IMR-90 (cell line): Measurements from ENCODE around the gene MGAT5B. TPM values are rescaled to one million over a fixed set of nuclear protein-coding genes. Genes with fewer than 3 reads are reported as not detected.

Source experiments
- ATAC-seq: fragments of 200-7000 bp; cut with Tn5 transposase; 2 replicates; pipeline ENCODE4 v1.9.1; 2020; ENCODE audit warnings: low read depth, mild to moderate bottlenecking, moderate library complexity
- BruUV-seq: library from RNA; stranded (reverse); fragments of 400-500 nt; replicated peaks from 2 replicates; lab custom pipeline; 2021; lab: Mats Ljungman, UMichigan
- CTCF ChIA-PET: fragments of 300-600 bp; formaldehyde crosslinking; extraction: SDS; loops from one replicate; lab custom pipeline; 2021; ENCODE audit warnings: antibody characterized with exemption; lab: Yijun Ruan, JAX
- POLR2A ChIA-PET: fragments of 300-600 bp; sonication (Branson Sonifier 250); formaldehyde crosslinking; loops from one replicate; lab custom pipeline; 2022; ENCODE audit warnings: antibody characterized with exemption; ENCODE audit not compliant: unreplicated experiment; lab: Charles Lee
- DNase-seq: peaks from one replicate; pipeline ENCODE4 v3.0.0; 2013
- H2AFZ ChIP-seq: replicated peaks from 2 replicates; pipeline ENCODE3; 2013; ENCODE audit warnings: low read length, mild to moderate bottlenecking; ENCODE audit not compliant: poor library complexity
- H2AK5ac ChIP-seq: 2 replicates; pipeline ENCODE4 v1.6.1; 2013; ENCODE audit warnings: low read depth, low read length, inconsistent platforms
- H2AK9ac ChIP-seq: replicated peaks from 2 replicates; pipeline ENCODE3; 2013; ENCODE audit warnings: mild to moderate bottlenecking, low read depth, low read length, moderate library complexity; ENCODE audit not compliant: poor library complexity
- H2BK120ac ChIP-seq: 2 replicates; pipeline ENCODE4 v1.6.1; 2013; ENCODE audit warnings: low read depth, low read length, inconsistent platforms
- H2BK15ac ChIP-seq: 3 replicates; pipeline ENCODE4 v1.6.1; 2013; ENCODE audit warnings: low read depth, low read length, inconsistent platforms
- H2BK20ac ChIP-seq: 2 replicates; pipeline ENCODE4 v1.6.1; 2013; ENCODE audit warnings: low read depth, mild to moderate bottlenecking, inconsistent platforms, low read length, moderate library complexity
- H2BK5ac ChIP-seq: 2 replicates; pipeline ENCODE4 v1.6.1; 2013; ENCODE audit warnings: mild to moderate bottlenecking, low read depth, low read length, inconsistent platforms; ENCODE audit not compliant: poor library complexity, severe bottlenecking
- H3K14ac ChIP-seq: replicated peaks from 2 replicates; pipeline ENCODE4 v1.6.1; 2013; ENCODE audit warnings: low read depth, low read length, inconsistent platforms
- H3K18ac ChIP-seq: 2 replicates; pipeline ENCODE4 v1.6.1; 2013; ENCODE audit warnings: low read depth, low read length, control low read depth
- H3K23ac ChIP-seq: 2 replicates; pipeline ENCODE4 v1.6.1; 2013; ENCODE audit warnings: low read depth, low read length, inconsistent platforms
- H3K27ac ChIP-seq: 2 replicates; pipeline ENCODE4 v1.5.1; 2013; ENCODE audit warnings: mild to moderate bottlenecking, control low read depth, low read length; ENCODE audit not compliant: insufficient read depth
- H3K27me3 ChIP-seq: 2 replicates; pipeline ENCODE4 v1.6.1; 2013; ENCODE audit warnings: low read length; ENCODE audit not compliant: control insufficient read depth, insufficient read depth
- H3K36me3 ChIP-seq: 2 replicates; pipeline ENCODE4 v1.6.1; 2013; ENCODE audit warnings: low read length, mixed read lengths; ENCODE audit not compliant: control insufficient read depth, insufficient read depth
- H3K4ac ChIP-seq: 2 replicates; pipeline ENCODE4 v1.6.1; 2013; ENCODE audit warnings: low read depth, low read length, inconsistent platforms
- H3K4me1 ChIP-seq: 2 replicates; pipeline ENCODE4 v1.6.1; 2013; ENCODE audit warnings: low read length, mixed read lengths; ENCODE audit not compliant: control insufficient read depth, insufficient read depth
- H3K4me2 ChIP-seq: 2 replicates; pipeline ENCODE4 v1.6.1; 2013; ENCODE audit warnings: low read depth, mild to moderate bottlenecking, control low read depth, low read length, moderate library complexity
- H3K4me3 ChIP-seq: 2 replicates; pipeline ENCODE4 v1.5.1; 2013; ENCODE audit warnings: low read depth, mild to moderate bottlenecking, control low read depth, low read length, moderate library complexity; ENCODE audit not compliant: insufficient read depth
- H3K56ac ChIP-seq: 2 replicates; pipeline ENCODE4 v1.6.1; 2013; ENCODE audit warnings: low read length, inconsistent platforms; ENCODE audit not compliant: insufficient read depth; ENCODE audit errors: extremely low read depth
- H3K79me1 ChIP-seq, 2 experiments: 2 replicates each; pipeline ENCODE4 v1.6.1; 2013; ENCODE audit warnings: low read length in 2 of 2, inconsistent platforms in 1 of 2, low read depth in 1 of 2
- H3K9ac ChIP-seq: 2 replicates; pipeline ENCODE4 v1.6.1; 2013; ENCODE audit warnings: low read depth, low read length, control low read depth
- H3K9me1 ChIP-seq: 2 replicates; pipeline ENCODE4 v1.6.1; 2013; ENCODE audit warnings: low read length, inconsistent platforms; ENCODE audit not compliant: insufficient read depth
- H3K9me3 ChIP-seq: 2 replicates; pipeline ENCODE4 v1.6.1; 2013; ENCODE audit warnings: low read length; ENCODE audit not compliant: control insufficient read depth, insufficient read depth
- H4K20me1 ChIP-seq: 2 replicates; pipeline ENCODE4 v1.6.1; 2013; ENCODE audit warnings: low read length, inconsistent platforms; ENCODE audit not compliant: insufficient read depth
- H4K5ac ChIP-seq: 2 replicates; pipeline ENCODE4 v1.6.1; 2013; ENCODE audit warnings: mild to moderate bottlenecking, low read depth, low read length, control low read depth
- H4K8ac ChIP-seq, 2 experiments: 2 replicates each; pipeline ENCODE4 v1.6.1; 2013; ENCODE audit warnings: low read depth in 2 of 2, low read length in 2 of 2, control low read depth in 1 of 2, inconsistent platforms in 1 of 2
- H4K91ac ChIP-seq: 2 replicates; pipeline ENCODE4 v1.6.1; 2013; ENCODE audit warnings: low read depth, low read length, inconsistent platforms; ENCODE audit not compliant: insufficient read depth
- BHLHE40 ChIP-seq: fragments of 150-350 bp; IDR thresholded peaks from 2 replicates; pipeline ENCODE4 v1.6.1; 2016; ENCODE audit warnings: mild to moderate bottlenecking, low read depth, low read length
- CEBPB ChIP-seq: IDR thresholded peaks from 2 replicates; pipeline ENCODE4 v1.6.1; 2012; ENCODE audit warnings: low read depth, low read length, improper control_type of control experiment
- CHD1 ChIP-seq: IDR thresholded peaks from 2 replicates; pipeline ENCODE4 v1.6.1; 2012; ENCODE audit warnings: low read depth, low read length, improper control_type of control experiment
- CTCF ChIP-seq: conservative IDR thresholded peaks from 2 replicates; pipeline ENCODE4 v1.5.1; 2012; ENCODE audit warnings: mild to moderate bottlenecking, low read depth, low read length, improper control_type of control experiment
- ELK1 ChIP-seq: fragments of 150-350 bp; IDR thresholded peaks from 2 replicates; pipeline ENCODE4 v1.6.1; 2016; ENCODE audit warnings: low read depth, mild to moderate bottlenecking, low read length, moderate library complexity, borderline replicate concordance
- FOS ChIP-seq: fragments of 150-350 bp; IDR thresholded peaks from 2 replicates; pipeline ENCODE4 v1.6.1; 2016; ENCODE audit warnings: low read depth, low read length
- MAFK ChIP-seq: IDR thresholded peaks from 2 replicates; pipeline ENCODE4 v1.6.1; 2012; ENCODE audit warnings: low read depth, low read length, improper control_type of control experiment
- MAZ ChIP-seq: IDR thresholded peaks from 2 replicates; pipeline ENCODE4 v1.6.1; 2012; ENCODE audit warnings: low read depth, mild to moderate bottlenecking, low read length, improper control_type of control experiment, moderate library complexity, borderline replicate concordance
- MXI1 ChIP-seq: IDR thresholded peaks from 2 replicates; pipeline ENCODE4 v1.6.1; 2012; ENCODE audit warnings: low read depth, mild to moderate bottlenecking, low read length, moderate library complexity, borderline replicate concordance
- NFE2L2 ChIP-seq: fragments of 150-350 bp; IDR thresholded peaks from 2 replicates; pipeline ENCODE4 v1.6.1; 2016; ENCODE audit warnings: low read depth, mild to moderate bottlenecking, low read length
- POLR2A ChIP-seq: IDR thresholded peaks from 2 replicates; pipeline ENCODE4 v1.6.1; 2012; ENCODE audit warnings: mild to moderate bottlenecking, low read depth, low read length
- RAD21 ChIP-seq: IDR thresholded peaks from 2 replicates; pipeline ENCODE4 v1.6.1; 2012; ENCODE audit warnings: low read length, improper control_type of control experiment
- RCOR1 ChIP-seq: IDR thresholded peaks from 2 replicates; pipeline ENCODE4 v1.6.1; 2012; ENCODE audit warnings: mild to moderate bottlenecking, low read length, improper control_type of control experiment; ENCODE audit not compliant: insufficient replicate concordance
- RFX5 ChIP-seq: IDR thresholded peaks from 2 replicates; pipeline ENCODE4 v1.8.0; 2012; ENCODE audit warnings: low read depth, mild to moderate bottlenecking, low read length, moderate library complexity
- SMC3 ChIP-seq: fragments of 150-350 bp; IDR thresholded peaks from 2 replicates; pipeline ENCODE4 v1.6.1; 2016; ENCODE audit warnings: low read depth, mild to moderate bottlenecking, antibody characterized with exemption, low read length, moderate library complexity
- USF2 ChIP-seq: fragments of 150-350 bp; IDR thresholded peaks from 2 replicates; pipeline ENCODE4 v1.6.1; 2017; ENCODE audit warnings: mild to moderate bottlenecking, antibody characterized with exemption, low read length, low read depth
- WGBS, 2 experiments: methylation state at CpG; one replicate each; pipeline versions ENCODE4 v1.1.5 to v1.1.7; 2013; ENCODE audit warnings: missing lambda C conversion rate in 2 of 2; ENCODE audit not compliant: insufficient read length in 1 of 2; ENCODE audit errors: extremely low coverage in 2 of 2; 5-methylcytosine and 5-hydroxymethylcytosine counted together
- dilution Hi-C: fragments of 300-500 bp; cut with HindIII; formaldehyde crosslinking; loops from one replicate; pipeline ENCODE4 v1.14.3; 2018; ENCODE audit warnings: low sequenced_read_pairs; ENCODE audit not compliant: unreplicated experiment
- in situ Hi-C: fragments of 300-500 bp; cut with MboI; formaldehyde crosslinking; loops from 3 replicates; pipeline ENCODE4 v1.14.3; 2019; ENCODE audit warnings: low sequenced_read_pairs, inconsistent platforms, mixed read lengths
- intact Hi-C: fragments of 100-400 bp; cut with micrococcal nuclease; formaldehyde crosslinking; loops from 2 replicates; pipeline ENCODE4 v1.10.0; 2022
- polyA plus RNA-seq, 3 experiments: library from polyadenylated mRNA; depleted of rRNA; stranded (reverse); fragments of >200 nt; gene quantifications; 2 replicates each; pipeline ENCODE4 v1.2.3, GENCODE V29; 2012; ENCODE audit warnings: low replicate concordance in 1 of 3
- total RNA-seq: library from RNA; depleted of rRNA; stranded (reverse); fragments of >200 nt; gene quantifications from 2 replicates; pipeline ENCODE4 v1.2.3, GENCODE V29; 2012

MGAT5B gene
- total and polyA plus RNA-seq, 2 of the 4 experiments (the other 2 are of a cell fraction): 0.54 to 2.0 TPM

- Histone ChIP-seq H2BK20ac (peak overlapping the region; percentile 23; the same call in 1 of the 2 replicates), H2BK120ac (peak overlapping the region; percentile 14; the same call in 1 of the 2 replicates), H3K27me3 (peaks cover 20% of the 10 kb centered on the region), H2AK5ac (no peak overlapping the region), H2AFZ (no peak overlapping the region), H3K18ac (no peak overlapping the region), H3K79me1 (peaks cover 0 to 7% of the 10 kb centered on the region in 2 experiments; a peak in 1 of 4 replicates), H3K9ac (no peak overlapping the region), H4K91ac (no peak overlapping the region), H2BK15ac (no peak overlapping the region), H3K4me3 (no peak overlapping the region), H4K20me1 (0 out of 2 replicates have a peak, but pooled peaks cover 2% of the 10 kb centered on the region), H2BK5ac (no peak overlapping the region), H2AK9ac (peak overlapping the region; percentile 61), H3K36me3 (no peaks in the 10 kb centered on the region), H3K9me3 (no peaks in the 10 kb centered on the region), H3K56ac (no peak overlapping the region), H3K9me1 (0 out of 2 replicates have a peak, but pooled peaks cover 9% of the 10 kb centered on the region), H3K4me1 (peaks cover 12% of the 10 kb centered on the region), H4K5ac (no peak overlapping the region), H3K27ac (no peak overlapping the region), H3K4ac (no peak overlapping the region), H4K8ac (no peak overlapping the region), H3K14ac (no peak overlapping the region), H3K4me2 (no peak overlapping the region), H3K23ac (no peak overlapping the region)
- ATAC-seq (no peak), DNase-seq (no peak)
- WGBS, 2 experiments: no CpG with 5 or more reads among the region's 5 CpGs
- BruUV-seq: no TSS peak
- dilution Hi-C loops: no loop called here
- in situ Hi-C loops: loop anchor here (5.0 to 25.0 kb wide), 2 partner anchors 196 to 371 kb away; no protein-coding TSS in a partner anchor
- intact Hi-C loops: loop anchor here (5.0 kb wide), 1 partner anchor 381 kb away; no protein-coding TSS in a partner anchor
- TF ChIP-seq ELK1 (no peak), MAFK (no peak), USF2 (no peak), FOS (no peak), MXI1 (no peak), CHD1 (no peak), CEBPB (no peak), POLR2A (no peak), RCOR1 (no peak), CTCF (no peak), BHLHE40 (no peak), RAD21 (no peak), MAZ (no peak), RFX5 (no peak), SMC3 (no peak), NFE2L2 (no peak)
- CTCF ChIA-PET: no interaction called here
- POLR2A ChIA-PET: no interaction called here
These were observed 2.0 kb upstream of the MGAT5B start for GRCh38 chr17:76866203-76866602.
